ENCODE measurements around the gene LY6G5C. TPM values are rescaled to one million over a fixed set of nuclear protein-coding genes. Genes with fewer than 3 reads are reported as not detected.

The LY6G5C gene
- total RNA-seq, 3 donors from 2014 or later, result 0.33 to 1.9 (median 0.64) TPM

- no peak for DNase-seq (ENCODE audit: low spot score in 2 of 2)
- intact Hi-C loops (cut with DNase I; ENCODE audit: low total_unique reads), result no loop called here
- TF ChIP-seq POLR2AphosphoS5 (IDR thresholded peaks at IDR 0.05) (no peak), CTCF (IDR thresholded peaks at IDR 0.05) (no peak), POLR2A (IDR thresholded peaks at IDR 0.05) (no peak)
- no peak overlapping the region for H3K4me3 ChIP-seq
- peaks cover 13% of the 10 kb centered on the region for H3K36me3 ChIP-seq
- H3K27me3 ChIP-seq, result no peaks in the 10 kb centered on the region
- no peaks in the 10 kb centered on the region for H3K9me3 ChIP-seq
- H3K4me1 ChIP-seq, result no peaks in the 10 kb centered on the region
- peak overlapping the region in 1 of 2 donors; percentile 55 for H3K27ac ChIP-seq
These were observed 47.4 kb downstream of the LY6G5C start for GRCh38 chr6:31633447-31633846.

GRCh38 chr6:31632279-31632946, 48.5 kb downstream of the LY6G5C start:
- Histone ChIP-seq H3K36me3 (peaks cover 23% of the 10 kb centered on the region), H3K27ac (peak overlapping the region; percentile 55 to 61), H3K4me1 (no peaks in the 10 kb centered on the region), H3K9me3 (no peaks in the 10 kb centered on the region), H3K27me3 (no peaks in the 10 kb centered on the region), H3K4me3 (no peak overlapping the region)
- intact Hi-C loops (cut with DNase I; ENCODE audit: low total_unique reads), result no loop called here
- TF ChIP-seq POLR2AphosphoS5 (IDR thresholded peaks at IDR 0.05) (no peak), POLR2A (IDR thresholded peaks at IDR 0.05) (no peak), CTCF (IDR thresholded peaks at IDR 0.05) (no peak)
- no peak for DNase-seq (ENCODE audit: low spot score in 2 of 2)

GRCh38 chr6:31631681-31632278, 49.1 kb downstream of the LY6G5C start:
- H3K27ac ChIP-seq, result peak overlapping the region in 1 of 2 donors; percentile 55
- H3K36me3 ChIP-seq, result peaks cover 28% of the 10 kb centered on the region
- H3K27me3 ChIP-seq, result no peaks in the 10 kb centered on the region
- DNase-seq (ENCODE audit: low spot score in 2 of 2), result no peak
- no peaks in the 10 kb centered on the region for H3K4me1 ChIP-seq
- intact Hi-C loops (cut with DNase I; ENCODE audit: low total_unique reads), result no loop called here
- H3K9me3 ChIP-seq, result no peaks in the 10 kb centered on the region
- no peak overlapping the region for H3K4me3 ChIP-seq
- TF ChIP-seq POLR2A (IDR thresholded peaks at IDR 0.05) (no peak), CTCF (IDR thresholded peaks at IDR 0.05) (no peak), POLR2AphosphoS5 (IDR thresholded peaks at IDR 0.05) (no peak)

- DNase-seq (ENCODE audit: low spot score in 2 of 2), result no peak
- H3K4me3 ChIP-seq, result no peak overlapping the region
- H3K36me3 ChIP-seq, result peaks cover 25% of the 10 kb centered on the region
- H3K4me1 ChIP-seq, result no peaks in the 10 kb centered on the region
- no peak for TF ChIP-seq POLR2A (IDR thresholded peaks at IDR 0.05)
- H3K27ac ChIP-seq, result no peak overlapping the region
- intact Hi-C loops (cut with DNase I; ENCODE audit: low total_unique reads), result no loop called here
- H3K9me3 ChIP-seq, result no peaks in the 10 kb centered on the region
- no peaks in the 10 kb centered on the region for H3K27me3 ChIP-seq
These were observed 49.7 kb downstream of the LY6G5C start for GRCh38 chr6:31631209-31631608.

- H3K27ac ChIP-seq, result no peak overlapping the region
- TF ChIP-seq POLR2A (IDR thresholded peaks at IDR 0.05), result no peak
- no peak for TF ChIP-seq CTCF (IDR thresholded peaks at IDR 0.05)
- TF ChIP-seq POLR2AphosphoS5 (IDR thresholded peaks at IDR 0.05), result no peak
- no peaks in the 10 kb centered on the region for H3K27me3 ChIP-seq
- no peaks in the 10 kb centered on the region for H3K9me3 ChIP-seq
- DNase-seq (ENCODE audit: low spot score in 2 of 2), result no peak
- intact Hi-C loops (cut with DNase I; ENCODE audit: low total_unique reads), result no loop called here
- no peak overlapping the region for H3K4me3 ChIP-seq
- peaks cover 28% of the 10 kb centered on the region for H3K36me3 ChIP-seq
- no peaks in the 10 kb centered on the region for H3K4me1 ChIP-seq
These were observed 50.5 kb downstream of the LY6G5C start for GRCh38 chr6:31630177-31630934.
